DOHH2 (cell line): ENCODE results near the gene VIM.

Experiments
- EZH2phosphoT487 ChIP-seq: fragments of 200-600 bp; sonication (generic); IDR thresholded peaks from 2 replicates; pipeline ENCODE4 v1.6.1; 2017; ENCODE audit warnings: borderline replicate concordance, mild to moderate bottlenecking, antibody characterized with exemption, low read length, moderate library complexity, mixed read lengths
- TF ChIP-seq, protein P1 (sequence below): fragments of 200-600 bp; sonication (generic); IDR thresholded peaks from one replicate; pipeline ENCODE4 v1.5.1; 2014; ENCODE audit warnings: antibody characterized with exemption, mild to moderate bottlenecking, low read depth, low read length; ENCODE audit not compliant: poor library complexity, severe bottlenecking

DNA sequence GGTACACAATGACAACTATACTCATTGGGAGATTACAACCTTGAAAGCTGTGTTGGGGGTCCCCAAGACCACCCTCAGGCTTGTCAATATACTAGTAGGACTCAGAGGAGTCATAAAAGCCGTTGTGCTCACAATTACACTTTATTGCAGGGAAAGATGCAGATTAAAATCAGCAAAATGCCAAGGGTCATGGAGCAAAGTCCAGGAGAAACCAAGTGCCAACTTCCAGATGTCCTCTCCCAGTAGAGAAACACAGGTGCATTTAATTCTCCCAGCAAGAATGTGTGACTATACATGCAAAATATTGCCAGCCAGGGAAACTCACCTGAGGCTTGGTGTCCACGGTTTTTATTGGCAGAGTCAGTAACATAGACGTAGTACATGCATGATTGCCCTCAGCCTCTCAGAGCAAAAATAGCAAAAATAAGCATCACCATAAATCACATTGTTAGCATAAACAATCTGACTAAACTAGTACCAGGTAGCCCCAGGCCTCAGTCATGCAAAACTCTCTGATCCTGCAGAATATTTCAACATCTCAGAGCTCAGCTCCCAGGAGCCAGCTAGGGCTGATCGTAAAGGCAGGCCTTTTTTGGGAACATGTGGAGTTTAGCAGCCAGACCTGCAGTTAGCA lies 50.7 kb downstream of the VIM start:
- TF ChIP-seq, protein P1, sequence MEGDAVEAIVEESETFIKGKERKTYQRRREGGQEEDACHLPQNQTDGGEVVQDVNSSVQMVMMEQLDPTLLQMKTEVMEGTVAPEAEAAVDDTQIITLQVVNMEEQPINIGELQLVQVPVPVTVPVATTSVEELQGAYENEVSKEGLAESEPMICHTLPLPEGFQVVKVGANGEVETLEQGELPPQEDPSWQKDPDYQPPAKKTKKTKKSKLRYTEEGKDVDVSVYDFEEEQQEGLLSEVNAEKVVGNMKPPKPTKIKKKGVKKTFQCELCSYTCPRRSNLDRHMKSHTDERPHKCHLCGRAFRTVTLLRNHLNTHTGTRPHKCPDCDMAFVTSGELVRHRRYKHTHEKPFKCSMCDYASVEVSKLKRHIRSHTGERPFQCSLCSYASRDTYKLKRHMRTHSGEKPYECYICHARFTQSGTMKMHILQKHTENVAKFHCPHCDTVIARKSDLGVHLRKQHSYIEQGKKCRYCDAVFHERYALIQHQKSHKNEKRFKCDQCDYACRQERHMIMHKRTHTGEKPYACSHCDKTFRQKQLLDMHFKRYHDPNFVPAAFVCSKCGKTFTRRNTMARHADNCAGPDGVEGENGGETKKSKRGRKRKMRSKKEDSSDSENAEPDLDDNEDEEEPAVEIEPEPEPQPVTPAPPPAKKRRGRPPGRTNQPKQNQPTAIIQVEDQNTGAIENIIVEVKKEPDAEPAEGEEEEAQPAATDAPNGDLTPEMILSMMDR: no peak
- TF ChIP-seq EZH2phosphoT487: no peak
